ENCODE measurements around the gene TMEM130.

The TMEM130 gene

GRCh38 chr7:98899816-98900215 is 30.0 kb upstream of the TMEM130 start:
- no peak overlapping the region for H3K9ac ChIP-seq (ENCODE audit: low read depth, low read length, poor library complexity, severe bottlenecking)
- no peaks in the 10 kb centered on the region for H3K9me2 ChIP-seq (replicated peaks; ENCODE audit: low read depth, low read length)
- H3F3A ChIP-seq (ENCODE audit: low read depth) = no peaks in the 10 kb centered on the region
- no peaks in the 10 kb centered on the region for H3K27me3 ChIP-seq (ENCODE audit: insufficient read depth, low read length, poor library complexity, severe bottlenecking)
- no peaks in the 10 kb centered on the region for H3K4me1 ChIP-seq (ENCODE audit: insufficient read depth, low read length, poor library complexity, severe bottlenecking)
- no peak overlapping the region for H2AFZ ChIP-seq (ENCODE audit: low read length)
- H3K9me3 ChIP-seq (ENCODE audit: insufficient read depth, low read depth, low read length) = no peaks in the 10 kb centered on the region
- H3K79me2 ChIP-seq (ENCODE audit: insufficient read depth, low read length) = no peaks in the 10 kb centered on the region
- no peak overlapping the region for H3K4me2 ChIP-seq (ENCODE audit: low read depth, low read length, poor library complexity, severe bottlenecking)
- peaks cover 98% of the 10 kb centered on the region for H3K36me3 ChIP-seq (ENCODE audit: insufficient read depth, low read length)
- no peaks in the 10 kb centered on the region for H4K20me1 ChIP-seq (ENCODE audit: insufficient read depth, low read length, poor library complexity, severe bottlenecking)
- TF ChIP-seq CTCF (conservative IDR thresholded peaks at IDR 0.05; ENCODE audit: low read length) = no peak
- no peak for TF ChIP-seq EZH2phosphoT487 (IDR thresholded peaks at IDR 0.05; ENCODE audit: borderline replicate concordance)
- no peak overlapping the region for H3K4me3 ChIP-seq (ENCODE audit: low read length, poor library complexity, severe bottlenecking)

- no peaks in the 10 kb centered on the region for H3K9me3 ChIP-seq (ENCODE audit: insufficient read depth, low read depth, low read length)
- H3K79me2 ChIP-seq (ENCODE audit: insufficient read depth, low read length) = no peaks in the 10 kb centered on the region; the same call in 1 of the 2 replicates
- H3K36me3 ChIP-seq (ENCODE audit: insufficient read depth, low read length) = peaks cover 85% of the 10 kb centered on the region
- H4K20me1 ChIP-seq (ENCODE audit: insufficient read depth, low read length, poor library complexity, severe bottlenecking) = peaks cover 3% of the 10 kb centered on the region
- no peaks in the 10 kb centered on the region for H3K27me3 ChIP-seq (ENCODE audit: insufficient read depth, low read length, poor library complexity, severe bottlenecking)
- H3F3A ChIP-seq (ENCODE audit: low read depth) = no peaks in the 10 kb centered on the region
- TF ChIP-seq CTCF (conservative IDR thresholded peaks at IDR 0.05; ENCODE audit: low read length) (no peak), EZH2phosphoT487 (IDR thresholded peaks at IDR 0.05; ENCODE audit: borderline replicate concordance) (no peak)
- no peaks in the 10 kb centered on the region for H3K9me2 ChIP-seq (replicated peaks; ENCODE audit: low read depth, low read length)
- H2AFZ ChIP-seq (ENCODE audit: low read length) = no peak overlapping the region
- H3K4me1 ChIP-seq (ENCODE audit: insufficient read depth, low read length, poor library complexity, severe bottlenecking) = no peaks in the 10 kb centered on the region
- H3K4me2 ChIP-seq (ENCODE audit: low read depth, low read length, poor library complexity, severe bottlenecking) = no peak overlapping the region
- H3K9ac ChIP-seq (ENCODE audit: low read depth, low read length, poor library complexity, severe bottlenecking) = no peak overlapping the region
- no peak overlapping the region for H3K4me3 ChIP-seq (ENCODE audit: low read length, poor library complexity, severe bottlenecking)
Observed at GRCh38 chr7:98892609-98893008, 22.8 kb upstream of the TMEM130 start.

GRCh38 chr7:98887038-98887437 is 17.2 kb upstream of the TMEM130 start:
- no peak overlapping the region for H3K4me2 ChIP-seq (ENCODE audit: low read depth, low read length, poor library complexity, severe bottlenecking)
- no peak overlapping the region for H2AFZ ChIP-seq (ENCODE audit: low read length)
- H3K9me3 ChIP-seq (ENCODE audit: insufficient read depth, low read depth, low read length) = no peaks in the 10 kb centered on the region
- no peaks in the 10 kb centered on the region for H3K27me3 ChIP-seq (ENCODE audit: insufficient read depth, low read length, poor library complexity, severe bottlenecking)
- H3K4me3 ChIP-seq (ENCODE audit: low read length, poor library complexity, severe bottlenecking) = no peak overlapping the region
- H3F3A ChIP-seq (ENCODE audit: low read depth) = no peaks in the 10 kb centered on the region
- peaks cover 23% of the 10 kb centered on the region for H4K20me1 ChIP-seq (ENCODE audit: insufficient read depth, low read length, poor library complexity, severe bottlenecking)
- peaks cover 43% of the 10 kb centered on the region for H3K79me2 ChIP-seq (ENCODE audit: insufficient read depth, low read length)
- TF ChIP-seq CTCF (conservative IDR thresholded peaks at IDR 0.05; ENCODE audit: low read length) (no peak), EZH2phosphoT487 (IDR thresholded peaks at IDR 0.05; ENCODE audit: borderline replicate concordance) (no peak)
- H3K36me3 ChIP-seq (ENCODE audit: insufficient read depth, low read length) = peaks cover 73% of the 10 kb centered on the region; the same call in 1 of the 2 replicates
- H3K9ac ChIP-seq (ENCODE audit: low read depth, low read length, poor library complexity, severe bottlenecking) = no peak overlapping the region
- no peaks in the 10 kb centered on the region for H3K4me1 ChIP-seq (ENCODE audit: insufficient read depth, low read length, poor library complexity, severe bottlenecking)
- no peaks in the 10 kb centered on the region for H3K9me2 ChIP-seq (replicated peaks; ENCODE audit: low read depth, low read length)
